Mucosa of rectum (tissue), 2 donors: Measurements from ENCODE around the gene ATP9A.
"Not testable (repeated sequence)": the region's sequence is repeated elsewhere in the genome, so short reads cannot be mapped to it uniquely, and the experiment has no call there.

ENCODE experiments used
- H3K27ac ChIP-seq, 2 donors: one replicate each; pipeline ENCODE4 v1.7.0; 2013; ENCODE audit warnings: inconsistent platforms in 2 of 2, low read depth in 2 of 2, low read length in 2 of 2
- H3K27me3 ChIP-seq, 2 donors: one replicate each; pipeline ENCODE4 v1.7.0; 2013; ENCODE audit warnings: low read length in 2 of 2; ENCODE audit not compliant: control insufficient read depth in 2 of 2, insufficient read depth in 2 of 2
- H3K36me3 ChIP-seq, 2 donors: one replicate each; pipeline ENCODE4 v1.7.0; 2013; ENCODE audit warnings: low read length in 2 of 2; ENCODE audit not compliant: control insufficient read depth in 2 of 2, insufficient read depth in 2 of 2
- H3K4me1 ChIP-seq, 2 donors: one replicate each; pipeline ENCODE4 v1.7.0; 2013; ENCODE audit warnings: low read length in 2 of 2, mild to moderate bottlenecking in 1 of 2; ENCODE audit not compliant: control insufficient read depth in 2 of 2, insufficient read depth in 2 of 2
- H3K4me3 ChIP-seq, 2 donors: one replicate each; pipeline ENCODE4 v1.7.0; 2013; ENCODE audit warnings: low read length in 2 of 2
- H3K9ac ChIP-seq, 2 donors: one replicate each; pipeline ENCODE4 v1.7.0; 2013; ENCODE audit warnings: low read length in 2 of 2, low read depth in 1 of 2, mild to moderate bottlenecking in 1 of 2
- H3K9me3 ChIP-seq, 2 donors: one replicate each; pipeline ENCODE4 v1.7.0; 2013; ENCODE audit warnings: low read length in 2 of 2; ENCODE audit not compliant: control insufficient read depth in 2 of 2
- donor health status: healthy.
- donor health status: Normal muscosa, but diverticular disease.

Gene ATP9A

GRCh38 chr20:51575486-51575885, 192.7 kb downstream of the ATP9A start:
- H3K36me3 ChIP-seq = no peaks in the 10 kb centered on the region
- H3K9ac ChIP-seq = no peak overlapping the region
- no peaks in the 10 kb centered on the region for H3K9me3 ChIP-seq
- no peak overlapping the region for H3K27ac ChIP-seq
- H3K4me3 ChIP-seq = no peak overlapping the region
- no peaks in the 10 kb centered on the region for H3K4me1 ChIP-seq
- no peaks in the 10 kb centered on the region for H3K27me3 ChIP-seq

GRCh38 chr20:51574248-51575033, 193.7 kb downstream of the ATP9A start:
- no peak overlapping the region for H3K27ac ChIP-seq
- no peak overlapping the region for H3K4me3 ChIP-seq
- no peaks in the 10 kb centered on the region for H3K4me1 ChIP-seq
- no peaks in the 10 kb centered on the region for H3K9me3 ChIP-seq
- H3K9ac ChIP-seq = no peak overlapping the region
- no peaks in the 10 kb centered on the region for H3K27me3 ChIP-seq
- H3K36me3 ChIP-seq = no peaks in the 10 kb centered on the region

GRCh38 chr20:51573576-51574243, 194.5 kb downstream of the ATP9A start:
- no peaks in the 10 kb centered on the region for H3K4me1 ChIP-seq
- H3K9ac ChIP-seq = no peak overlapping the region
- no peak overlapping the region for H3K27ac ChIP-seq
- H3K27me3 ChIP-seq = no peaks in the 10 kb centered on the region
- no peak overlapping the region for H3K4me3 ChIP-seq
- H3K9me3 ChIP-seq = no peaks in the 10 kb centered on the region
- no peaks in the 10 kb centered on the region for H3K36me3 ChIP-seq

GRCh38 chr20:51571460-51571794, 196.8 kb downstream of the ATP9A start:
- Histone ChIP-seq H3K27me3 (peaks cover 2 to 6% of the 10 kb centered on the region in 2 donors), H3K36me3 (no peaks in the 10 kb centered on the region), H3K27ac (no peak overlapping the region), H3K4me3 (no peak overlapping the region), H3K4me1 (no peaks in the 10 kb centered on the region), H3K9me3 (no peaks in the 10 kb centered on the region), H3K9ac (no peak overlapping the region)

GRCh38 chr20:51570739-51571459, 197.3 kb downstream of the ATP9A start:
- Histone ChIP-seq H3K9me3 (no peaks in the 10 kb centered on the region), H3K9ac (no peak overlapping the region), H3K36me3 (no peaks in the 10 kb centered on the region), H3K27me3 (peaks cover 2 to 6% of the 10 kb centered on the region in 2 donors), H3K27ac (no peak overlapping the region), H3K4me3 (no peak overlapping the region), H3K4me1 (no peaks in the 10 kb centered on the region)

GRCh38 chr20:51569815-51570738, 198.1 kb downstream of the ATP9A start:
- H3K4me3 ChIP-seq = no peak overlapping the region
- H3K27me3 ChIP-seq = peaks cover 2 to 10% of the 10 kb centered on the region in 2 donors
- H3K4me1 ChIP-seq = peaks cover 0 to 2% of the 10 kb centered on the region in 2 donors
- no peaks in the 10 kb centered on the region for H3K36me3 ChIP-seq
- no peaks in the 10 kb centered on the region for H3K9me3 ChIP-seq
- H3K27ac ChIP-seq = no peak overlapping the region
- H3K9ac ChIP-seq = no peak overlapping the region

GRCh38 chr20:51568533-51568932, 199.7 kb downstream of the ATP9A start:
- H3K27me3 ChIP-seq = peaks cover 11 to 14% of the 10 kb centered on the region in 2 donors
- not testable (repeated sequence) for H3K27ac ChIP-seq, H3K4me1 ChIP-seq, H3K9ac ChIP-seq, H3K4me3 ChIP-seq, H3K36me3 ChIP-seq, H3K9me3 ChIP-seq

- Histone ChIP-seq H3K36me3 (no peaks in the 10 kb centered on the region), H3K27me3 (peaks cover 16 to 19% of the 10 kb centered on the region in 2 donors), H3K4me1 (peaks cover 0 to 13% of the 10 kb centered on the region in 2 donors), H3K9ac (no peak overlapping the region), H3K27ac (no peak overlapping the region), H3K9me3 (no peaks in the 10 kb centered on the region), H3K4me3 (no peak overlapping the region)
These were observed 200.6 kb downstream of the ATP9A start for GRCh38 chr20:51567622-51568021.

GRCh38 chr20:51566594-51566993, 201.6 kb downstream of the ATP9A start:
- Histone ChIP-seq H3K4me1 (peaks cover 8 to 21% of the 10 kb centered on the region in 2 donors), H3K36me3 (no peaks in the 10 kb centered on the region), H3K27ac (no peak overlapping the region), H3K4me3 (no peak overlapping the region), H3K9me3 (no peaks in the 10 kb centered on the region), H3K9ac (no peak overlapping the region), H3K27me3 (peaks cover 24 to 28% of the 10 kb centered on the region in 2 donors)
